Liver (tissue), 9 donors: ENCODE data around the gene MPRIP. TPM values are rescaled to one million over a fixed set of nuclear protein-coding genes. Genes with fewer than 3 reads are reported as not detected.

Experiments
- DNase-seq: peaks from one replicate; pipeline ENCODE4 v3.0.0-alpha.2; 2017; ENCODE audit warnings: low spot score
- H3K27ac ChIP-seq, 2 donors: one replicate each; pipeline ENCODE4 v1.7.0; 2013; ENCODE audit warnings: inconsistent platforms in 2 of 2, low read length in 2 of 2, control low read depth in 1 of 2, low read depth in 1 of 2, mild to moderate bottlenecking in 1 of 2
- H3K27me3 ChIP-seq, 4 donors: one replicate each; pipeline versions ENCODE4 v1.6.1 to v1.7.0; 2013; ENCODE audit warnings: low read length in 3 of 4, inconsistent platforms in 1 of 4, mild to moderate bottlenecking in 1 of 4, moderate library complexity in 1 of 4; ENCODE audit not compliant: control insufficient read depth in 4 of 4, insufficient read depth in 4 of 4
- H3K36me3 ChIP-seq, 4 donors: one replicate each; pipeline versions ENCODE4 v1.6.1 to v1.7.0; 2013; ENCODE audit warnings: low read length in 3 of 4, mild to moderate bottlenecking in 3 of 4, low read depth in 1 of 4, moderate library complexity in 1 of 4; ENCODE audit not compliant: control insufficient read depth in 4 of 4, insufficient read depth in 3 of 4
- H3K4me1 ChIP-seq, 4 donors: one replicate each; pipeline versions ENCODE4 v1.6.1 to v1.7.0; 2013; ENCODE audit warnings: low read length in 3 of 4, mild to moderate bottlenecking in 3 of 4, moderate library complexity in 1 of 4; ENCODE audit not compliant: control insufficient read depth in 4 of 4, insufficient read depth in 4 of 4
- H3K4me3 ChIP-seq, 3 donors: one replicate each; pipeline versions ENCODE4 v1.6.1 to v1.7.0; 2013; ENCODE audit warnings: low read length in 3 of 3, control low read depth in 1 of 3, low read depth in 1 of 3, mild to moderate bottlenecking in 1 of 3
- H3K9ac ChIP-seq, 2 donors: one replicate each; pipeline ENCODE4 v1.7.0; 2013; ENCODE audit warnings: low read length in 2 of 2, mild to moderate bottlenecking in 2 of 2, moderate library complexity in 2 of 2, control low read depth in 1 of 2, low read depth in 1 of 2
- H3K9me3 ChIP-seq, 4 donors: one replicate each; pipeline versions ENCODE4 v1.6.1 to v1.7.0; 2013; ENCODE audit warnings: low read length in 3 of 4; ENCODE audit not compliant: control insufficient read depth in 4 of 4
- ATF3 ChIP-seq: IDR thresholded peaks from 2 replicates; pipeline ENCODE4 v1.6.1; 2016; ENCODE audit warnings: antibody characterized with exemption
- CTCF ChIP-seq: fragments of 150-350 bp; IDR thresholded peaks from 2 replicates; pipeline ENCODE4 v1.5.1; 2017; ENCODE audit warnings: improper control_type of control experiment, low read depth, low read length; ENCODE audit not compliant: missing input control
- EGR1 ChIP-seq, 2 donors: IDR thresholded peaks; 2 replicates each; pipeline ENCODE4 v1.6.1; 2016 to 2018; ENCODE audit warnings: antibody characterized with exemption in 2 of 2, low read depth in 2 of 2
- FOXA1 ChIP-seq: IDR thresholded peaks from 2 replicates; pipeline ENCODE4 v1.6.1; 2016; ENCODE audit warnings: antibody characterized with exemption
- FOXA2 ChIP-seq: IDR thresholded peaks from 2 replicates; pipeline ENCODE4 v1.6.1; 2016; ENCODE audit warnings: antibody characterized with exemption
- GABPA ChIP-seq, 2 donors: IDR thresholded peaks in 1 of 2; conservative IDR thresholded peaks in 1 of 2; 2 replicates each; pipeline ENCODE4 v1.6.1; 2016; ENCODE audit warnings: antibody characterized with exemption in 2 of 2, mild to moderate bottlenecking in 1 of 2, moderate library complexity in 1 of 2
- HNF4A ChIP-seq, 2 donors: conservative IDR thresholded peaks; 2 replicates each; pipeline ENCODE4 v1.6.1; 2016; ENCODE audit warnings: antibody characterized with exemption in 2 of 2, mild to moderate bottlenecking in 2 of 2
- HNF4G ChIP-seq: IDR thresholded peaks from 2 replicates; pipeline ENCODE4 v1.6.1; 2016; ENCODE audit warnings: antibody characterized with exemption
- JUND ChIP-seq, 2 donors: IDR thresholded peaks; 2 replicates each; pipeline ENCODE4 v1.6.1; 2016; ENCODE audit warnings: antibody characterized with exemption in 2 of 2
- NR2F2 ChIP-seq: IDR thresholded peaks from 2 replicates; pipeline ENCODE4 v1.6.1; 2016; ENCODE audit warnings: antibody characterized with exemption
- RXRA ChIP-seq, 2 donors: IDR thresholded peaks; 2 replicates each; pipeline ENCODE4 v1.6.1; 2017 to 2018; ENCODE audit warnings: antibody characterized with exemption in 2 of 2, mild to moderate bottlenecking in 1 of 2
- TAF1 ChIP-seq: conservative IDR thresholded peaks from 2 replicates; pipeline ENCODE4 v1.6.1; 2016; ENCODE audit warnings: antibody characterized with exemption, mild to moderate bottlenecking
- YY1 ChIP-seq: IDR thresholded peaks from 2 replicates; pipeline ENCODE4 v1.6.1; 2016; ENCODE audit warnings: antibody characterized with exemption, mild to moderate bottlenecking
- ZBTB33 ChIP-seq: IDR thresholded peaks from 2 replicates; pipeline ENCODE4 v1.6.1; 2016; ENCODE audit warnings: antibody characterized with exemption
- WGBS: extraction: QIAGEN DNeasy Blood & Tissue Kit; methylation state at CpG from one replicate; pipeline ENCODE4 v1.1.7; 2013; 5-methylcytosine and 5-hydroxymethylcytosine counted together
- polyA plus RNA-seq, 2 donors: library from polyadenylated mRNA; stranded (reverse) in 1 of 2; unstranded in 1 of 2; fragments of 200-250 nt in 1 of 2; fragments of >200 nt in 1 of 2; fragmentation: Nextera tagmentation in 1 of 2; extraction: Ambion mirVana in 1 of 2; gene quantifications; one replicate each; pipeline versions ENCODE4 v1.2.1 to v1.2.3, GENCODE V29; 2013 to 2015
- total RNA-seq, 2 donors: library from RNA; depleted of rRNA; stranded (reverse); fragments of >200 nt; gene quantifications; one replicate each; pipeline ENCODE4 v1.2.3, GENCODE V29; 2014
- TF ChIP-seq, protein P1 (sequence below): IDR thresholded peaks from 2 replicates; pipeline ENCODE4 v1.6.1; 2016; ENCODE audit warnings: antibody characterized with exemption
- TF ChIP-seq, protein P2 (sequence below): IDR thresholded peaks from 2 replicates; pipeline ENCODE4 v1.6.1; 2016; ENCODE audit warnings: antibody characterized with exemption, mild to moderate bottlenecking
- donor health status: healthy.
- donor health status: healthy.
- donor health status: healthy.
- donor health status: healthy.
- donor health status: healthy.

Gene MPRIP
- total and polyA plus RNA-seq, 4 donors, result 21.2 to 61.9 (median 34.7) TPM

DNA sequence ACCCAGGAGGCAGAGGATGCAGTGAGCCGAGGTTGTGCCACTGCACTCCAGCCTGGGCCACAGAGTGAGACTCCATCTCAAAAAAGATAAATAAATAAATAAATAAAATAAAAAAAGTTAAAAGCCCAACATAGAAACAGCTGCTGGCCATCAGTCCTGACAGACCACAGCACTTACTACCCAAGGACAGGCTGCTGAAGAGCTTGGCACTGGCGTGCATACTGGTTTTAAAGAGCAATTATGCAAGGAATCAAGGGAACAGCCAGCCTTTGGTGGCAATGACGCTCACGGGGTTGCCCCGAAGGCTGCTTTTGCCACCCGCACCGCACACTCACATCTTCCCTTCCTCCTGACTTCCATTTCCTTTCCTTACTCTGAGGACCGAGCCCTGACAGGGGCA is 159.7 kb downstream of the MPRIP start (continued):
- no peak for TF ChIP-seq HNF4G
- TF ChIP-seq CTCF, result no peak
- no peak for TF ChIP-seq GABPA (IDR thresholded peaks at IDR 0.05 in 1 of 2, conservative IDR thresholded peaks at IDR 0.05 in 1 of 2)
- no peak for TF ChIP-seq TAF1
- TF ChIP-seq HNF4A (conservative IDR thresholded peaks at IDR 0.05), result no peak
- no peak for TF ChIP-seq FOXA2
- TF ChIP-seq YY1, result no peak

DNA sequence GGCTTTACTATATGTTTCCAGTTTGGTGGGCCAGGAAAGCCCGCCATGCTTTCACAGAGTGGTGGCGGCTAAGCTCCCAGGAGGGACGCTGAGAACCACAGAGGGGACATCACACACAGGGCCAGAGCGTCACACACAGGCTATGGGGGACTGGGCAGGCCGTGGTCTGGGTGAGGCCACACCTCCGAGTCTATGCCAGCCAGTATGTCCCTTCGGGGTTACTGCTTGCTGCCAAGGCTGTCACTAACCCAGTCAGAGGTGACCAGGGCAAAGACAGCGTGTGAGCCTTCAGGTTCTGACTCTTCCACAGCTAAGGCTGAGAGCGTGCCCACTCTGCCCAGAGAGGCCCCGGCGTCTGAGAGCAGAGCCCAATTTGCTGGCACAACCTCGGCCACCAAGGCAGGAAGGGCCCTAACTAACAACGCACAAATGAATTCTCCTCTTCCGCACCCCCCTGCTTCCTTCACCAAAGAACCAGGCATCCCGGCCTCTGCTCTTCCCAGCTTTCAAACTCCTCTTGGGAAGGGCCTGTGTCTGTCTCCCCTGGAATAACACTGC is 161.0 kb downstream of the MPRIP start:
- Histone ChIP-seq H3K4me3 (no peak overlapping the region), H3K27me3 (no peaks in the 10 kb centered on the region), H3K9me3 (no peaks in the 10 kb centered on the region), H3K4me1 (peaks cover 9 to 28% (median 21%) of the 10 kb centered on the region in 4 donors), H3K27ac (no peak overlapping the region), H3K9ac (no peak overlapping the region), H3K36me3 (peaks cover 1 to 7% (median 4%) of the 10 kb centered on the region in 4 donors)
- no peak for DNase-seq
- WGBS, result 87% methylated on average over 15 of the region's 15 CpGs
- TF ChIP-seq YY1 (no peak), TAF1 (no peak)
- TF ChIP-seq, protein P1, sequence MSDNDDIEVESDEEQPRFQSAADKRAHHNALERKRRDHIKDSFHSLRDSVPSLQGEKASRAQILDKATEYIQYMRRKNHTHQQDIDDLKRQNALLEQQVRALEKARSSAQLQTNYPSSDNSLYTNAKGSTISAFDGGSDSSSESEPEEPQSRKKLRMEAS, result no peak

DNA sequence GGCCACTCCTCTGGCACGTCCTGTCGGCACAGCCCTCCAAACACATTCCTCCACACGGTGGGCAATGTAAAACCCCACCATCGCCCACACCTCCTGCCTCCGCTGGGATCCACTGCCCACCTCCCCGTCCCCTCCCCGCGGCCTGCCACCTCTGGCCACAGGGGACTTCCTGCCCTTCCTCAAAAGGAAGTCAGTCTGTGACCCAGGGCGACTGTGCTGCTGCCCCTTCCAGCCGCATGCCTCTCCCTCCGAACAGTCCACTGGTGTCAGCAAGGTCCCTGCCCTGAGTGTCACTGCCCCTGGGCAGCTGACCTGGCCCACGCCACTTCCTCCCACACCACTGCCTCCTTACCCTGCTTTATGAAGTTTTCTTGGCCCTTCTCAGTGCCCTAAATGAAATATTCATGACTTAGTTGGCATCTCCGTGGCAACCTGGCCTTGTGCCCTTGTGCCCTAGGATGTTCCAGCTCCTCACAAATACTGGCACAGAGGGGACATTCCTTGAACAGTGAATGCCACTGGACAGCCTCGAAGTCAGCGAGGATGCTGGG is 161.9 kb downstream of the MPRIP start:
- peaks cover 1 to 7% (median 4%) of the 10 kb centered on the region in 4 donors for H3K36me3 ChIP-seq
- peak overlapping the region in 1 of 2 donors; percentile 13 for H3K27ac ChIP-seq
- H3K4me1 ChIP-seq, result peaks cover 9 to 28% (median 21%) of the 10 kb centered on the region in 4 donors
- 53% methylated on average over 15 of the region's 15 CpGs for WGBS
- H3K27me3 ChIP-seq, result no peaks in the 10 kb centered on the region
- DNase-seq, result no peak
- no peak overlapping the region for H3K4me3 ChIP-seq
- no peaks in the 10 kb centered on the region for H3K9me3 ChIP-seq
- H3K9ac ChIP-seq, result no peak overlapping the region
- TF ChIP-seq ATF3, result no peak
- no peak for TF ChIP-seq GABPA (IDR thresholded peaks at IDR 0.05 in 1 of 2, conservative IDR thresholded peaks at IDR 0.05 in 1 of 2)
- peak; percentile 73 for TF ChIP-seq NR2F2
- TF ChIP-seq FOXA1, result no peak
- no peak for TF ChIP-seq YY1
- no peak for TF ChIP-seq FOXA2
- TF ChIP-seq CTCF, result no peak
- TF ChIP-seq, protein P1, result no peak
- no peak for TF ChIP-seq TAF1
- TF ChIP-seq, protein P2, sequence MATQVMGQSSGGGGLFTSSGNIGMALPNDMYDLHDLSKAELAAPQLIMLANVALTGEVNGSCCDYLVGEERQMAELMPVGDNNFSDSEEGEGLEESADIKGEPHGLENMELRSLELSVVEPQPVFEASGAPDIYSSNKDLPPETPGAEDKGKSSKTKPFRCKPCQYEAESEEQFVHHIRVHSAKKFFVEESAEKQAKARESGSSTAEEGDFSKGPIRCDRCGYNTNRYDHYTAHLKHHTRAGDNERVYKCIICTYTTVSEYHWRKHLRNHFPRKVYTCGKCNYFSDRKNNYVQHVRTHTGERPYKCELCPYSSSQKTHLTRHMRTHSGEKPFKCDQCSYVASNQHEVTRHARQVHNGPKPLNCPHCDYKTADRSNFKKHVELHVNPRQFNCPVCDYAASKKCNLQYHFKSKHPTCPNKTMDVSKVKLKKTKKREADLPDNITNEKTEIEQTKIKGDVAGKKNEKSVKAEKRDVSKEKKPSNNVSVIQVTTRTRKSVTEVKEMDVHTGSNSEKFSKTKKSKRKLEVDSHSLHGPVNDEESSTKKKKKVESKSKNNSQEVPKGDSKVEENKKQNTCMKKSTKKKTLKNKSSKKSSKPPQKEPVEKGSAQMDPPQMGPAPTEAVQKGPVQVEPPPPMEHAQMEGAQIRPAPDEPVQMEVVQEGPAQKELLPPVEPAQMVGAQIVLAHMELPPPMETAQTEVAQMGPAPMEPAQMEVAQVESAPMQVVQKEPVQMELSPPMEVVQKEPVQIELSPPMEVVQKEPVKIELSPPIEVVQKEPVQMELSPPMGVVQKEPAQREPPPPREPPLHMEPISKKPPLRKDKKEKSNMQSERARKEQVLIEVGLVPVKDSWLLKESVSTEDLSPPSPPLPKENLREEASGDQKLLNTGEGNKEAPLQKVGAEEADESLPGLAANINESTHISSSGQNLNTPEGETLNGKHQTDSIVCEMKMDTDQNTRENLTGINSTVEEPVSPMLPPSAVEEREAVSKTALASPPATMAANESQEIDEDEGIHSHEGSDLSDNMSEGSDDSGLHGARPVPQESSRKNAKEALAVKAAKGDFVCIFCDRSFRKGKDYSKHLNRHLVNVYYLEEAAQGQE, result no peak
- TF ChIP-seq HNF4A (conservative IDR thresholded peaks at IDR 0.05), result no peak
- no peak for TF ChIP-seq ZBTB33
- TF ChIP-seq RXRA (IDR thresholded peaks at IDR 0.05), result peak; percentile 81 to 84
- TF ChIP-seq EGR1 (IDR thresholded peaks at IDR 0.05; ENCODE audit: low read depth in 2 of 2), result no peak
- TF ChIP-seq JUND (IDR thresholded peaks at IDR 0.05), result no peak
- no peak for TF ChIP-seq HNF4G
